ENCODE results near the gene DISP1.

Gene DISP1

DNA sequence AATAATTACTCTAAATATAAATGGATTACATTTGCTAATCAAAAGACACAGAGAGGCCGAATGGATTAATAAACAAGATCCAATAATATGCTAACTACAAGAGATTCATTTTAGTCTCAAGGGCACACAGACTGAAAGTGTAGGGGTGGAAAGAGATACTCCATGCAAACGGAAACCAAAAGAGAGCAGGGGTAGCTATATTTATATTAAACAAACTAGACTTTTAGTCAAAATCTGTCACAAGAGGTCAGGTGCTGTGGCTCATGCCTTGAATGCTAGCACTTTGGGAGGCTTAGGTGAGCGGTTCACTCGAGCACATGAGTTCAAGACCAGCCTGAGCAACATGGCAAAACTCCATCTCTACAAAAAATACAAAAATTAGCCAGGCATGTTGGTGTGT is 33.6 kb upstream of the DISP1 start:
- H3K4me1 ChIP-seq (ENCODE audit: control insufficient read depth in 5 of 5, insufficient read depth in 5 of 5, low read length in 5 of 5): peaks cover 0 to 13% (median 0%) of the 10 kb centered on the region in 5 donors
- no peaks in the 10 kb centered on the region for H3K9me3 ChIP-seq (ENCODE audit: control insufficient read depth in 5 of 5, low read length in 5 of 5)
- no peaks in the 10 kb centered on the region for H3K36me3 ChIP-seq (ENCODE audit: control insufficient read depth in 5 of 5, insufficient read depth in 5 of 5, low read length in 5 of 5)

DNA sequence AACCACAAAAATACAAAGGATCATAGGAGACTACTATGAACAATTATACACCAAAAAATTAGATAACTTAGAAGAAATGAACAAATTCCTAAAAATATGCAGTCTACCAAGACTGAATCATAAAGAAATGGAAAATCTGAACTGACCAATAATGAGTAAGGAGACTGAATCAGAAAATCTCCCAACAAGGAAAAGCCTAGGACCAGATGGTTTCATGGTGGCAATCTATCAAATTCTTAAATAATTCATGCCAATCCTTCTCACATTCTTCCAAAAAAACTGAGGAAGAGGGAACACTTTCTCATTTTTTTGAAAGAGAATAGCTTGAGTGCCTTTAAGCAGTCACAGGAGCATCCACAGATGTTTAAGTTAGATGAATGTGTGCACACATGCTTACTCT is 31.8 kb upstream of the DISP1 start:
- Histone ChIP-seq H3K9ac (ENCODE audit: low read length in 5 of 5) (no peak overlapping the region), H3K36me3 (ENCODE audit: control insufficient read depth in 5 of 5, insufficient read depth in 5 of 5, low read length in 5 of 5) (no peaks in the 10 kb centered on the region), H3K9me3 (ENCODE audit: control insufficient read depth in 5 of 5, low read length in 5 of 5) (no peaks in the 10 kb centered on the region), H3K27ac (ENCODE audit: low read depth, low read length) (no peak overlapping the region), H3K27me3 (ENCODE audit: control insufficient read depth in 5 of 5, insufficient read depth in 4 of 5, low read length in 5 of 5) (peaks cover 0 to 2% (median 0%) of the 10 kb centered on the region in 5 donors), H3K4me1 (ENCODE audit: control insufficient read depth in 5 of 5, insufficient read depth in 5 of 5, low read length in 5 of 5) (peaks cover 0 to 14% (median 4%) of the 10 kb centered on the region in 5 donors), H3K4me3 (ENCODE audit: low read depth in 1 of 5, low read length in 5 of 5) (no peak overlapping the region)

More for the DNA sequence above, 33.6 kb upstream of the DISP1 start:
- Histone ChIP-seq H3K4me3 (ENCODE audit: low read depth in 1 of 5, low read length in 5 of 5) (no peak overlapping the region), H3K27ac (ENCODE audit: low read depth, low read length) (no peak overlapping the region), H3K27me3 (ENCODE audit: control insufficient read depth in 5 of 5, insufficient read depth in 4 of 5, low read length in 5 of 5) (no peaks in the 10 kb centered on the region), H3K9ac (ENCODE audit: low read length in 5 of 5) (no peak overlapping the region)

DNA sequence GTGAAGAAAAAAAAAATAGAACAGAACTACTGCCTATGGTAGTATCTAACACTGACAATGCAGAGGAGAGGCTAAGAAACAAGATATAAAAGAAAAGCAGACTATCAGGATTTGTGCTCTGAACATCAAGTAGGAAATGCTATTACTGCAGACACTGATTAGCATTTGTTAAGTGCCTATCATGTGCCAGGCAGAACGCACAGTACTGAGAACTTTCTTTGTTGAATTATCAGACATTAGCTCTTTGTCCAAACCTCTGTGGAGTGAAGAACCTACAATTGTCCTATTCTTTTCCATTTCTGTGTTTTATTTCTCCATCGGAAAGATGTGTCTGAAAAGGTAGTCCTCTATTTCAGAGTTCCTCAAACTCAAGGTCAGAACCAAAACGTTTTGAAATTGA is 30.5 kb upstream of the DISP1 start:
- Histone ChIP-seq H3K9me3 (ENCODE audit: control insufficient read depth in 5 of 5, low read length in 5 of 5) (no peaks in the 10 kb centered on the region), H3K36me3 (ENCODE audit: control insufficient read depth in 5 of 5, insufficient read depth in 5 of 5, low read length in 5 of 5) (no peaks in the 10 kb centered on the region), H3K9ac (ENCODE audit: low read length in 5 of 5) (no peak overlapping the region), H3K4me1 (ENCODE audit: control insufficient read depth in 5 of 5, insufficient read depth in 5 of 5, low read length in 5 of 5) (peaks cover 0 to 14% (median 4%) of the 10 kb centered on the region in 5 donors), H3K4me3 (ENCODE audit: low read depth in 1 of 5, low read length in 5 of 5) (no peak overlapping the region), H3K27ac (ENCODE audit: low read depth, low read length) (no peak overlapping the region), H3K27me3 (ENCODE audit: control insufficient read depth in 5 of 5, insufficient read depth in 4 of 5, low read length in 5 of 5) (peaks cover 0 to 2% (median 0%) of the 10 kb centered on the region in 5 donors)

DNA sequence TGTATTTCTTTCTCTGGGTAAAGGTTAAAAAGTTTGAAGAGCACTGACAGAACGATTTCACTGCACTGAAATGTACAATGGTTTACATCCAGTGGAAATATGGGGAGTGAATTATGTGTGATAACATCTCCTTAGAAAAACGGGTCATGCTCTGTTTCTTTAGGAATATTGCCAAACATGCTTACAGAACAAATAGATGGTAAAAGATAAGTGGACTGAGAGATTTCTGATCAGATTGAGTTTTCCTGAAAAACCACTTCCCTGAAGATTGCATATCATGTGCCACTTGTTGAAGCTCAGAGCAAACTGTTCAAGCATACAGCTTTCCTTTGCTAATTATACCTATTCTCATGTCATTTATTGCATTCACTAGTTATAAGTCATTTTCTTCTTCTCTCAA is 29.9 kb upstream of the DISP1 start:
- Histone ChIP-seq H3K27ac (ENCODE audit: low read depth, low read length) (no peak overlapping the region), H3K4me3 (ENCODE audit: low read depth in 1 of 5, low read length in 5 of 5) (no peak overlapping the region), H3K4me1 (ENCODE audit: control insufficient read depth in 5 of 5, insufficient read depth in 5 of 5, low read length in 5 of 5) (peaks cover 0 to 14% (median 4%) of the 10 kb centered on the region in 5 donors), H3K36me3 (ENCODE audit: control insufficient read depth in 5 of 5, insufficient read depth in 5 of 5, low read length in 5 of 5) (no peaks in the 10 kb centered on the region), H3K27me3 (ENCODE audit: control insufficient read depth in 5 of 5, insufficient read depth in 4 of 5, low read length in 5 of 5) (peaks cover 0 to 2% (median 0%) of the 10 kb centered on the region in 5 donors), H3K9ac (ENCODE audit: low read length in 5 of 5) (no peak overlapping the region), H3K9me3 (ENCODE audit: control insufficient read depth in 5 of 5, low read length in 5 of 5) (no peaks in the 10 kb centered on the region)

DNA sequence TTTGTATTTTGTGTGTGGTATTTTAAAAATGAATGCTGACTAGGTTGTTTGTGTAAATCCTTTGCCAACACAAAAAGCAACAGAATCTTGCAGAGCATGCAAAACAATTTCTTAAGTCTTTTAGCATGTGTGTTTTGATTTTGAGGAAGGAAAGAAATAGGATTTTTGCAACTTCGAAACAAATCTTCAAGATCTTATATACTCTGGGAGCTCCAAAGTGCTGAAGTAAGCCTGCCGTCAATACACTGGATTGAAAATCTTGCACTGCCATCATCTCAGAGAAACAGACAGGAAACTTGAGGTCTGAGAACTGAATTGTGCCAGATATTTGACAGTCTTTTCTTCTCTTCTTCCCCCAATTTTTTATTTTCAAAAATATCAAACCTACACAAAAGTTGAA is 29.3 kb upstream of the DISP1 start:
- H3K36me3 ChIP-seq (ENCODE audit: control insufficient read depth in 5 of 5, insufficient read depth in 5 of 5, low read length in 5 of 5): no peaks in the 10 kb centered on the region
- no peak overlapping the region for H3K27ac ChIP-seq (ENCODE audit: low read depth, low read length)

DNA sequence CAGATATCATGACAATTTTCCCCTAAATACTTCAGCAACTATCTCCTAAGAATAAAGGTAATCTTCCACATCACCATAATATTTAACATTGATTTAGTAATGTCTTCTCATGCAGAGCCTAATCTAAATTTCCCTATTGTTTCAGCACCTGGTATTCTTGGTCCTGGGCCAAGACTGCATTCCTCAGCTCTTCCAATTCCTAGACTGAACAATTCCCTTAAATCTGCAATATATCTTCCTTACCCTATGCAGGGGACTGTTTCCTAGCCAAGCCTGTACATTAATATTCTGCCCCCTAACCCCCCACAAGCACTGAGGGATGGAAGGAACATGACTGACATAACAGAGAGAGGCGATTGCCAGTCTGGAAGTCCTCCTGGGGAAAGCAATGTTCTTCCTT is 28.7 kb upstream of the DISP1 start:
- Histone ChIP-seq H3K4me1 (ENCODE audit: control insufficient read depth in 5 of 5, insufficient read depth in 5 of 5, low read length in 5 of 5) (peaks cover 0 to 14% (median 4%) of the 10 kb centered on the region in 5 donors), H3K4me3 (ENCODE audit: low read depth in 1 of 5, low read length in 5 of 5) (no peak overlapping the region), H3K9me3 (ENCODE audit: control insufficient read depth in 5 of 5, low read length in 5 of 5) (no peaks in the 10 kb centered on the region), H3K27ac (ENCODE audit: low read depth, low read length) (no peak overlapping the region), H3K9ac (ENCODE audit: low read length in 5 of 5) (no peak overlapping the region), H3K27me3 (ENCODE audit: control insufficient read depth in 5 of 5, insufficient read depth in 4 of 5, low read length in 5 of 5) (peaks cover 0 to 2% (median 0%) of the 10 kb centered on the region in 5 donors), H3K36me3 (ENCODE audit: control insufficient read depth in 5 of 5, insufficient read depth in 5 of 5, low read length in 5 of 5) (no peaks in the 10 kb centered on the region)

More for the DNA sequence above, 29.3 kb upstream of the DISP1 start:
- H3K9me3 ChIP-seq (ENCODE audit: control insufficient read depth in 5 of 5, low read length in 5 of 5): no peaks in the 10 kb centered on the region
- H3K4me1 ChIP-seq (ENCODE audit: control insufficient read depth in 5 of 5, insufficient read depth in 5 of 5, low read length in 5 of 5): peaks cover 0 to 14% (median 4%) of the 10 kb centered on the region in 5 donors
- H3K4me3 ChIP-seq (ENCODE audit: low read depth in 1 of 5, low read length in 5 of 5): no peak overlapping the region
- no peak overlapping the region for H3K9ac ChIP-seq (ENCODE audit: low read length in 5 of 5)
- peaks cover 0 to 2% (median 0%) of the 10 kb centered on the region in 5 donors for H3K27me3 ChIP-seq (ENCODE audit: control insufficient read depth in 5 of 5, insufficient read depth in 4 of 5, low read length in 5 of 5)

DNA sequence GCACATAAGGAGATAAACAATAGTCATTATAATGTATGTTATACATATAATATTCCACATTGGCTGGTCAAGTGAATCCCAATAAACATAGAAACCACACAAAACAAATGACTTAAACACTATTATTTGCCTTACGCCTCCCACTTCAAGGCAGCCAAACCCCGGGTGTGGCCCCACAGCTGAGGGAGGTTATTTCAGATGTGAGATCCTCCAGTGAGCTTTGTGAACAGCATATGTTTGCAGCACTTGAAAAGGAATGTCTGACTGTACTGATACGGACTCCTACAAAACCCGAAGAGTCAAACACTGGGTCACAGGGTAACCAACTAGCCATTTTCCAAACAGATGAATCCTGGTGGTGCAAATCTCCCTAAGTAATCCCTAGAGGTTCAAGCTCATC is 27.1 kb upstream of the DISP1 start:
- Histone ChIP-seq H3K9ac (ENCODE audit: low read length in 5 of 5) (no peak overlapping the region), H3K4me1 (ENCODE audit: control insufficient read depth in 5 of 5, insufficient read depth in 5 of 5, low read length in 5 of 5) (peaks cover 0 to 14% (median 4%) of the 10 kb centered on the region in 5 donors), H3K4me3 (ENCODE audit: low read depth in 1 of 5, low read length in 5 of 5) (no peak overlapping the region), H3K27ac (ENCODE audit: low read depth, low read length) (no peak overlapping the region), H3K27me3 (ENCODE audit: control insufficient read depth in 5 of 5, insufficient read depth in 4 of 5, low read length in 5 of 5) (peaks cover 0 to 2% (median 0%) of the 10 kb centered on the region in 5 donors), H3K36me3 (ENCODE audit: control insufficient read depth in 5 of 5, insufficient read depth in 5 of 5, low read length in 5 of 5) (no peaks in the 10 kb centered on the region), H3K9me3 (ENCODE audit: control insufficient read depth in 5 of 5, low read length in 5 of 5) (no peaks in the 10 kb centered on the region)

DNA sequence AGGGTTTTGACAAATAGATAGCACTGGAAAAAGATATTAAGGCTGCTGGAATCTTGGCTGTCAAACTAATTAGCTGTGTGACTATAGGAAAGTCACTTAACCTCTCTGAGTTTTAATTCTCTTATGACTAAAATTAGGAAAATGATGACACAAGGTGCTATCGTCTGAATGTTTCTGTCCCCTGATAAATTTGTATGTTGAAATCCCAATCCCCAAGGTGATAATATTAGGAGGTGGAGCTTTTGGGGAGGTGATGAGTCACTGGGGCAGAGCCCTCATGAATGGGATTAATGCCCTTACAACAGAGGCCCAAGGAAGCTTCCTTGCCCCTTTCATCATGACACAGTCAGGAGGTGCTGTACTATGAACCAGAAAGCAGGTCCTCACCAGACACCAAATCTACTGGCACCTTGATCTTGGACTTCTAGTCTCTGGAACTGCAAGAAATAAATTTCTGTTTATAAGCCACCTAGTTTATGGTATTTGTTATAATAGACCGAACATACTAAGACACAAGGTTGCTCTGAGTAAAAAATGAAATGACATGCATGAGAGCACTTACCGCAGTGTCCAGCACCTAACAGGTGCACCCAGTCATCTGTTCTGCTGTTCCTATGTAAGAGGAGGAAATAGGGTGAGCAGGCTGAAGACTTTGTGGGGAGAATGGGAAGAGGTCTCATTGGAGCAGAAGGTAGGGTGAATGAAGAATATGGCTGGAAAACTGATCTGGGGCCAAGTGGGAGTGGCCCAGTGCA is 26.3 kb upstream of the DISP1 start:
- Histone ChIP-seq H3K27me3 (ENCODE audit: control insufficient read depth in 5 of 5, insufficient read depth in 4 of 5, low read length in 5 of 5) (peaks cover 0 to 2% (median 0%) of the 10 kb centered on the region in 5 donors), H3K27ac (ENCODE audit: low read depth, low read length) (no peak overlapping the region), H3K9ac (ENCODE audit: low read length in 5 of 5) (no peak overlapping the region), H3K4me3 (ENCODE audit: low read depth in 1 of 5, low read length in 5 of 5) (no peak overlapping the region), H3K4me1 (ENCODE audit: control insufficient read depth in 5 of 5, insufficient read depth in 5 of 5, low read length in 5 of 5) (peaks cover 0 to 14% (median 4%) of the 10 kb centered on the region in 5 donors), H3K9me3 (ENCODE audit: control insufficient read depth in 5 of 5, low read length in 5 of 5) (no peaks in the 10 kb centered on the region), H3K36me3 (ENCODE audit: control insufficient read depth in 5 of 5, insufficient read depth in 5 of 5, low read length in 5 of 5) (no peaks in the 10 kb centered on the region)

DNA sequence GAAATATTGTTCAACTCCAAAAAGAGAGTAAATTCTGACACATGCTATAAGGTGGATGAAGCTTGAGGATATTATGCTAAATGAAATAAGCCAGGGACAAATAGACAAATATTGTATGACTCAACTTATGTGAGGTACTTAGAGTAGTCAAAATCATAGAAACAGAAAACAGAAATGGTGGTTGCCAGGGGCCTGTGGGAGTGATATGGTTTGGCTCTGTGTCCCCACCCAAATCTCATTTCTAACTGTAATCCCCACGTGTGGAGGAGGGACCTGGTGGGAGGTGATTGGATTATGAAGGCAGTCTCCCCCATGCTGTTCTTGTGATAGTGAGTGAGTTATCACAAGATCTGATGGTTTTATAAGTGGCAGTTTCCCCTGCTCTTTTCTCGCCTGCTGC is 24.7 kb upstream of the DISP1 start:
- Histone ChIP-seq H3K36me3 (ENCODE audit: control insufficient read depth in 5 of 5, insufficient read depth in 5 of 5, low read length in 5 of 5) (no peaks in the 10 kb centered on the region), H3K4me1 (ENCODE audit: control insufficient read depth in 5 of 5, insufficient read depth in 5 of 5, low read length in 5 of 5) (peaks cover 0 to 12% (median 7%) of the 10 kb centered on the region in 5 donors), H3K27me3 (ENCODE audit: control insufficient read depth in 5 of 5, insufficient read depth in 4 of 5, low read length in 5 of 5) (peaks cover 0 to 2% (median 0%) of the 10 kb centered on the region in 5 donors), H3K9me3 (ENCODE audit: control insufficient read depth in 5 of 5, low read length in 5 of 5) (no peaks in the 10 kb centered on the region), H3K9ac (ENCODE audit: low read length in 5 of 5) (no peak overlapping the region), H3K4me3 (ENCODE audit: low read depth in 1 of 5, low read length in 5 of 5) (no peak overlapping the region), H3K27ac (ENCODE audit: low read depth, low read length) (no peak overlapping the region)

DNA sequence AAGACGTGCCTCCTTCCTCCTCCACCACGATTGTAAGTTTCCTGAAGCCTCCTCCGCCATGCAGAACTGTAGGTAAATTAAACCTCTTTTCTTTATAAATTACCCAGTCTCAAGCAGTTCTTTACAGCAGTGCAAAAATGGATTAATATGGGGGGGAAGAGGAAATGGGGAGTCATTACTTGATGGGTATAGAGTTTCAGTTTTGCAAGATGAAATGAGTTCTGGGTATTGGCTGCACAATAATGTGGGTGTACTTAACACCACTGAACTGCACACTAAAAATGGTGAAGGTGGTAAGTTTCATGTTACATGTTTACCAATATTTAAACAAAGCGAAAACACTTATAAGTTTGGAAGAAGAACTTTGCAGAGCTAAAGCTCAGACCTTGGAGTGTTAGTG is 24.3 kb upstream of the DISP1 start:
- no peaks in the 10 kb centered on the region for H3K9me3 ChIP-seq (ENCODE audit: control insufficient read depth in 5 of 5, low read length in 5 of 5)
- H3K4me1 ChIP-seq (ENCODE audit: control insufficient read depth in 5 of 5, insufficient read depth in 5 of 5, low read length in 5 of 5): peaks cover 0 to 12% (median 7%) of the 10 kb centered on the region in 5 donors
- H3K9ac ChIP-seq (ENCODE audit: low read length in 5 of 5): no peak overlapping the region
- H3K36me3 ChIP-seq (ENCODE audit: control insufficient read depth in 5 of 5, insufficient read depth in 5 of 5, low read length in 5 of 5): no peaks in the 10 kb centered on the region
- no peak overlapping the region for H3K4me3 ChIP-seq (ENCODE audit: low read depth in 1 of 5, low read length in 5 of 5)
- H3K27me3 ChIP-seq (ENCODE audit: control insufficient read depth in 5 of 5, insufficient read depth in 4 of 5, low read length in 5 of 5): peaks cover 0 to 2% (median 0%) of the 10 kb centered on the region in 5 donors
- no peak overlapping the region for H3K27ac ChIP-seq (ENCODE audit: low read depth, low read length)

Data from subcutaneous abdominal adipose tissue (tissue), 5 donors.